Choroid plexus epithelial cell (primary cell): Measurements from ENCODE around the gene CRLF1.

Source experiments
- DNase-seq: peaks from one replicate; pipeline ENCODE4 v3.0.0-alpha.2; 2010; ENCODE audit warnings: low read depth
- H3K4me3 ChIP-seq: 2 replicates; pipeline ENCODE4 v1.5.1; 2011; ENCODE audit warnings: low read depth, mild to moderate bottlenecking, control low read depth, low read length, moderate library complexity
- TF ChIP-seq, protein P1 (sequence below): conservative IDR thresholded peaks from 2 replicates; pipeline ENCODE4 v1.5.1; 2011; ENCODE audit warnings: low read depth, mild to moderate bottlenecking, control low read depth, inconsistent platforms, low read length, moderate library complexity

The CRLF1 gene

DNA sequence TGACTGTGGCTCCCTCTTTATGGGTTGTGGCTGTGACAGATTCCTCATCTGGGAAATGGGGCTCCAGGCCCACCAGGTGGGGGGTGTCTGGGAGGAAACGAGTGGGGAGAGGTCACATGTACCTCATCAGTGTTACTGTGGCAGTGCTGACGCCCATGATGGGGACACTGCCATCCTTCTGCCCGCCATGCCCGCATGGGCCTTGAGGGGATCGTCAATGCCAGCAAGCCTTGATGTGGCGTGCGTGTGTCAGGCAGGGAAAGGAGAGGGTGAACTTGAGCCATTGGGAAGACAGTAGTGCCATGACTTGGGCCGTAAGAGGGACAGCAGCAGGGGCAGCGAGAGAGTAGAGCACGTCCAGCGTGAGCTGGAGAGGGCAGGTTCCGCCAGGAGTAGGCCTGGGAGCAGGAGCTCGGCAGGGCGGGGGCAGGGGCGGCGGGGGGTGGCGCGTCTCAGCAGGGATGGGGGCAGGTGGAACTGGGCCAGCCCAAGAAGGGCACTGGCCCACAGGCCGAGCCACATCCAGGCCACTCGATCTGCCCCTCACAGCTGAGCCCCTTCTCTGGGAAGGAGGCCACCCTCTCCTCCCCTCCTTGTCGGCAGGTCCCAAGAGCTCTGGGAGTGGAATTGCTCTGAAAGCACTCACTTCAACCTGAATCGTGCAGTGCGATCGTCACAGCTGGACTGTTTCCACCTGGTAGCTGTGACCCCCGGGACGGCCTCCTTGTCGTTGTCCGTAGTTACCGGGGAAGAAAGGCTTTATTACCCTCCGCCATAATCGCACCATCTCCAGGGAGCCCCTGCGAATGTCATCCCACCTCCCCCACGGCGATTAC, 40.2 kb upstream of the CRLF1 start:
- DNase-seq, result no peak
- H3K4me3 ChIP-seq, result no peak overlapping the region
- TF ChIP-seq, protein P1, sequence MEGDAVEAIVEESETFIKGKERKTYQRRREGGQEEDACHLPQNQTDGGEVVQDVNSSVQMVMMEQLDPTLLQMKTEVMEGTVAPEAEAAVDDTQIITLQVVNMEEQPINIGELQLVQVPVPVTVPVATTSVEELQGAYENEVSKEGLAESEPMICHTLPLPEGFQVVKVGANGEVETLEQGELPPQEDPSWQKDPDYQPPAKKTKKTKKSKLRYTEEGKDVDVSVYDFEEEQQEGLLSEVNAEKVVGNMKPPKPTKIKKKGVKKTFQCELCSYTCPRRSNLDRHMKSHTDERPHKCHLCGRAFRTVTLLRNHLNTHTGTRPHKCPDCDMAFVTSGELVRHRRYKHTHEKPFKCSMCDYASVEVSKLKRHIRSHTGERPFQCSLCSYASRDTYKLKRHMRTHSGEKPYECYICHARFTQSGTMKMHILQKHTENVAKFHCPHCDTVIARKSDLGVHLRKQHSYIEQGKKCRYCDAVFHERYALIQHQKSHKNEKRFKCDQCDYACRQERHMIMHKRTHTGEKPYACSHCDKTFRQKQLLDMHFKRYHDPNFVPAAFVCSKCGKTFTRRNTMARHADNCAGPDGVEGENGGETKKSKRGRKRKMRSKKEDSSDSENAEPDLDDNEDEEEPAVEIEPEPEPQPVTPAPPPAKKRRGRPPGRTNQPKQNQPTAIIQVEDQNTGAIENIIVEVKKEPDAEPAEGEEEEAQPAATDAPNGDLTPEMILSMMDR, result no peak

DNA sequence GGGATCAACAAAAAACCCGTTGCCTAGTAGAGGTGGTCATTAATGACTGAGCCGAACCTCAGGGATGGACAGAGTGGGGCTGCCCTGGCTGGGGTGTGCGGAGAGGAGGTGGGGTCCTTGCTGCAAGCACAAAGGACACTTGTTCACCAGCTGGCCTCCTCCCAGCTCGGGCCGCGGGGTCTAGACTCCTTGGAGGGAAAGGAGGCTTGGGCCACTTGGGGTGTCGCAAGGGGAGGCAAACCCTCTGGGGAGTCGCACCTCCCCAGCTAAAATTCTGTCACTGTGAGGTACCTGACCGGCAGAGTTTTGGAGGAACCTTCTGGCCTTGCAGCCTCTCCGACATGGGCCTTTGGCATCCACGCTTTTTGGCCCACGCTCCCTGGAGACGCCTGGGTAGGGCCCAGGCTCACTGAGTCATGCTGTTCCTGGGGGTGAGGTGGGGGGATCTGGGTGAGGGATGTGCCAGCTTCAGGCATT, 38.5 kb upstream of the CRLF1 start:
- no peak overlapping the region for H3K4me3 ChIP-seq
- DNase-seq, result no peak
- TF ChIP-seq, protein P1, result no peak

GRCh38 chr19:18644196-18645034, 37.8 kb upstream of the CRLF1 start:
- DNase-seq, result no peak
- TF ChIP-seq, protein P1, result no peak
- no peak overlapping the region for H3K4me3 ChIP-seq

DNA sequence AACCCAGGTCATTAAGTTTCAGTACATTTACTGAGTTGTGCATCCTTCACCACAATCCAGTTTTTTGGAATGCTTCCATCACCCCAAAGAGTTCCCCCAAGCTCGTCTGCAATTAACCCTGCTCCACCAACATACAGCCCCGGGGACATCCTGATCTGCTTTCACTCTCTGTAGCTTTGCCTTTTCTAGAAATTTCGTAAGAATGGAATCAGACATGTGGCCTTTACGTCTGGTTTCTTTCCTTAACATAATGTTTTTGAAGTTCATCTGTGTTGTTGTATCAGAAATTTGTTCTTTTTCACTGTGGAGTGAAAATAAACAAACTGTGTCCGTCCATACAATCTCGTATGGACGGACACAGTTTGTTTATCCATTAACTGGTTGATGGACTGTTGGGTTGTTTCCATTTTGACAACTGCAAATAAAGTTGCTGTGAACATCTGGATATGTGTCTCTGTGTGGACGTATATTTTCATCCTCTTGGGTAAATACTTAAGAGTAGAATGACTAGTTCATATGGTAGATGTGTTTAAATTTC, 33.2 kb upstream of the CRLF1 start:
- no peak overlapping the region for H3K4me3 ChIP-seq
- TF ChIP-seq, protein P1, result no peak
- DNase-seq, result peak; percentile 41

DNA sequence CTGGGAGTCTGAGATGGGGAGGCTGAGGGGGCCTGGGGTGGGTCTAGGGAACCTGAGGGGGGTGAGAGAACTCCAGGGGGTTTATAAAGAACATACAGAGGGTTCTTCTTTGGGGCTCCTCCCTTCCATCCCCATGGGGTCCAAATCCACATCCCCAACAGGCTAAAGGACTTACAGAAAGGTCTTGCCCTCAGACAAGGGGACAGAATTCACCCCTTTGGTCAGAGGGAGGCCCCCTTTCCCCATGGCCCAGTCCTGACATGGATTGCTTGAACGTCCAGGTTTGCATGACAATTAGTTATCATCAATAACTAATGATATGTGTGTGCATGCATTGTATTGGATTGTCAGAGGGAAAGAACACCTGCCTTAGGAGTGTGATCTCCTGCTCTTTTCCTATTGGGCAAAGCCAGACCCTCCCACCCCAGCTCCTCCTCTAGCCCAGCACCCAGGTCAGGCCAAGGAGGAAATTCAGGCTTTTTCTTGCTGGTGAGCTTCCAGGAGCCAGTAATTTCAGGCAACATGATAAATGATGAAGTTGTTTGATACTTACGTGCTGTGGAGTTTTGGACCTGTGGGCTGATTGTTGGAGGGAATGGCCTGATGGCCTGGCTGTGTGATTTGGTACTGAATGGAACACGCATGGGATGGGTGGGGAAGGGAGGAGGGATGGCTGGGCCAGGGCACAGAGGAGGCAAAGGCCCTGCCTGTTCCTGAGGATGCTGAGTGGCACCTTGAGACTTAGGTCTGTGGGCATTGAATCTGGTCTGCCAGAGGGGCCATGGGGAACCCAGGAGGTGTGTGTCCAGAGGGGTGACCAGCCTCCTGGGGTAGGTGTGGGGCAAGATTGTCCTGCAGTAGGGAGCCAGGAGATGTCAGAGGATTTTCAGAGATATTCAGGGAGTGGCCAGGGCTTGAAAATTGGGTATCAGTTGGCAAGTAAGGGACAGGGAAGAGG, 31.4 kb upstream of the CRLF1 start:
- H3K4me3 ChIP-seq, result no peak overlapping the region
- TF ChIP-seq, protein P1, result no peak
- no peak for DNase-seq

GRCh38 chr19:18636969-18637629, 30.5 kb upstream of the CRLF1 start, which contains the start of gene KLHL26:
Gene KLHL26, plus strand, starts transcription at chr19:18637028. Its CDS starts 27 bp downstream, at chr19:18637055.
- TF ChIP-seq, protein P1, result no peak
- peak within 1 kb of the TSS; percentile 71 for H3K4me3 ChIP-seq
- DNase-seq, result no peak
